ENCODE measurements around the gene LRRC71.

DNA sequence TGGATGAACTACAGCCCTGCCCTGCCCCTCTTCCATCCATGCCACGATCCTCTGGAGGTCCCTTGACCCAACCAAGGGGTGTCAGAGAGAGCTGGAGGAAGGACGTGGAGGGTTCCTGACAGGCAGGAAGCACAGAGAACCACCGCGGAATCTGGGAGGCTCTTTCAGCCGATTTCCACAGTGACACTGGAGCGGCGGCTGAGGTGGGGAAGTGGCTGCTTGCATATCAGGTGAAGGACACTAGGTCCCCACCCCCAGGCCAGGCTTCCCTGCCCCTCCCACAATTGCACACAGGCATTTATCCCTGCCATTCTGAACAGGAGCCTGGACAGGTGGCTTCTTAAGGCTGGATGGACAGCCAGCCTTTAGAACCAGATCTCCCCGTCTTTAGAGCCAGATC lies 17.5 kb downstream of the LRRC71 start:
- no peak for TF ChIP-seq ZFP30 (CRISPR knock-in tag; IDR thresholded peaks at IDR 0.05)
- no peak for TF ChIP-seq CSDC2 (CRISPR knock-in tag; IDR thresholded peaks at IDR 0.05)
- no peak for TF ChIP-seq ARNTL (CRISPR knock-in tag; IDR thresholded peaks at IDR 0.05; ENCODE audit: borderline replicate concordance, low read depth)
- no peak for TF ChIP-seq CREB5 (CRISPR knock-in tag; IDR thresholded peaks at IDR 0.05; ENCODE audit: low read depth)
- no peak for TF ChIP-seq ISL1 (CRISPR knock-in tag; IDR thresholded peaks at IDR 0.05)
- TF ChIP-seq ZC3H10 (CRISPR knock-in tag; IDR thresholded peaks at IDR 0.05) = no peak
- no peak for TF ChIP-seq TSHZ2 (CRISPR knock-in tag; IDR thresholded peaks at IDR 0.05)
- no peak for TF ChIP-seq ESRRG (CRISPR knock-in tag; IDR thresholded peaks at IDR 0.05)
- TF ChIP-seq ZNF70 (CRISPR knock-in tag; IDR thresholded peaks at IDR 0.05) = no peak
- TF ChIP-seq ZFP3 (CRISPR knock-in tag; IDR thresholded peaks at IDR 0.05) = no peak
- no peak for TF ChIP-seq OSR1 (CRISPR knock-in tag; IDR thresholded peaks at IDR 0.05)
- TF ChIP-seq, protein P1, sequence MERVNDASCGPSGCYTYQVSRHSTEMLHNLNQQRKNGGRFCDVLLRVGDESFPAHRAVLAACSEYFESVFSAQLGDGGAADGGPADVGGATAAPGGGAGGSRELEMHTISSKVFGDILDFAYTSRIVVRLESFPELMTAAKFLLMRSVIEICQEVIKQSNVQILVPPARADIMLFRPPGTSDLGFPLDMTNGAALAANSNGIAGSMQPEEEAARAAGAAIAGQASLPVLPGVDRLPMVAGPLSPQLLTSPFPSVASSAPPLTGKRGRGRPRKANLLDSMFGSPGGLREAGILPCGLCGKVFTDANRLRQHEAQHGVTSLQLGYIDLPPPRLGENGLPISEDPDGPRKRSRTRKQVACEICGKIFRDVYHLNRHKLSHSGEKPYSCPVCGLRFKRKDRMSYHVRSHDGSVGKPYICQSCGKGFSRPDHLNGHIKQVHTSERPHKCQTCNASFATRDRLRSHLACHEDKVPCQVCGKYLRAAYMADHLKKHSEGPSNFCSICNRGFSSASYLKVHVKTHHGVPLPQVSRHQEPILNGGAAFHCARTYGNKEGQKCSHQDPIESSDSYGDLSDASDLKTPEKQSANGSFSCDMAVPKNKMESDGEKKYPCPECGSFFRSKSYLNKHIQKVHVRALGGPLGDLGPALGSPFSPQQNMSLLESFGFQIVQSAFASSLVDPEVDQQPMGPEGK (CRISPR knock-in tag; IDR thresholded peaks at IDR 0.05; ENCODE audit: borderline replicate concordance) = no peak
- no peak for TF ChIP-seq POU6F1 (CRISPR knock-in tag; IDR thresholded peaks at IDR 0.05; ENCODE audit: borderline replicate concordance, low read depth)
- no peak for TF ChIP-seq SNAI2 (CRISPR knock-in tag; IDR thresholded peaks at IDR 0.05)

All from SK-N-SH treated with all-trans-retinoic acid at 6 μM for 48 hours (cell line).